Peyer's patch (tissue), 4 donors: ENCODE results near the gene NOMO2.
"Not testable (repeated sequence)": the region's sequence is repeated elsewhere in the genome, so short reads cannot be mapped to it uniquely, and the experiment has no call there.

Source experiments
- CTCF ChIP-seq, 6 experiments: fragments of 450-650 bp in 4 of 6; fragments of 200-600 bp in 2 of 6; sonication (generic) in 1 of 6; IDR thresholded peaks; one replicate each; pipeline ENCODE4 v1.5.1; 2017 to 2019; ENCODE audit warnings: antibody characterized with exemption in 6 of 6, mild to moderate bottlenecking in 3 of 6, moderate library complexity in 1 of 6
- POLR2A ChIP-seq, 2 donors: fragments of 450-650 bp; IDR thresholded peaks; one replicate each; pipeline ENCODE4 v1.5.1; 2017; ENCODE audit warnings: antibody characterized with exemption in 2 of 2, mild to moderate bottlenecking in 2 of 2, moderate library complexity in 2 of 2

DNA sequence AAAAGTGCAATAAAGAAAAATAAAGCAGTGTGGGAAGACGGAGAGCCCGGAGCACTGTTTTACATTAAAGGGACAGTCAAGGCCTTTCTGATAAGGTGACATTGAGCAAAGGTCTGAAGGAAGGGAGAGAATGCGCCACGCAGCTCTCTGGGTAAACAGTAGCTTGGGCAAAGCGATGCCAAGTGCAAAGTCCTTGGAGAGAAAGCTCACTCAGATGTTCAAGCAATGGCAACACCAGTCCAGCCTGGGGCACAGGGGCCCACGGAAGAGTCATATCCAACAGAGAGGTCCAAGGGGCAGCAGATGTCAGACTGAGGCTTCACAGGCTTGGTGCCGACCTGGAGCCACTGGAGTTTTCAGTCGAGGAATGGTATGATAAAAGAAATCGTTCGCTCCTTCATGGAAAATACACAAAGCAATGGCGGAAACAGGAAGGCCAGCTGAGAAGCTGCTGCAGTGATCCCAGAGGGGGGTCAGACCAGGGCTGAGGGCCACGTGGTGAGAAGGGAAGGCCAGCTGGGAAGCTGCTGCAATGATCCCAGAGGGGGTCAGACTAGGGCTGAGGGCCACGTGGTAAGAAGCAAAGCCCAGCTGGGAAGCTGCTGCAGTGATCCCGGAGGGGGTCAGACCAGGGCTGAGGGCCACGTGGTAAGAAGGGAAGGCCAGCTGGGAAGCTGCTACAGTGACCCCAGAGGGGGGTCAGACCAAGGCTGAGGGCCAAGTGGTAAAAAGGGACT is 40.3 kb downstream of the NOMO2 start:
- not testable (repeated sequence) for TF ChIP-seq CTCF, POLR2A (IDR thresholded peaks at IDR 0.05)
